RWPE2 (cell line): ENCODE measurements around the gene STX8.
"Not testable (repeated sequence)": the region's sequence is repeated elsewhere in the genome, so short reads cannot be mapped to it uniquely, and the experiment has no call there.

Experiments
- ATAC-seq: fragments of 200-7000 bp; cut with Tn5 transposase; 3 replicates; pipeline ENCODE4 v1.9.1; 2021; ENCODE audit warnings: low read depth
- DNase-seq: peaks from one replicate; pipeline ENCODE4 v3.0.0-alpha.2; 2020; ENCODE audit warnings: low spot score
- H3K27ac ChIP-seq: fragments of 450-650 bp; 2 replicates; pipeline ENCODE4 v1.5.1; 2017; ENCODE audit warnings: mild to moderate bottlenecking; ENCODE audit not compliant: poor library complexity, severe bottlenecking
- H3K27me3 ChIP-seq: fragments of 250-450 bp; sonication (Bioruptor Pico); 2 replicates; pipeline ENCODE4 v1.5.1; 2021; ENCODE audit warnings: mild to moderate bottlenecking, moderate library complexity; ENCODE audit not compliant: insufficient read depth, poor library complexity, severe bottlenecking
- H3K36me3 ChIP-seq: fragments of 250-450 bp; sonication (Bioruptor Pico); 2 replicates; pipeline ENCODE4 v1.5.1; 2020; ENCODE audit warnings: low read depth, mild to moderate bottlenecking, moderate library complexity
- H3K4me1 ChIP-seq: fragments of 250-450 bp; sonication (Bioruptor Pico); 2 replicates; pipeline ENCODE4 v1.5.1; 2021; ENCODE audit warnings: mild to moderate bottlenecking, moderate library complexity; ENCODE audit not compliant: insufficient read depth, poor library complexity, severe bottlenecking
- H3K4me3 ChIP-seq: fragments of 250-450 bp; sonication (Bioruptor Pico); 2 replicates; pipeline ENCODE4 v1.5.1; 2021; ENCODE audit warnings: mild to moderate bottlenecking, moderate library complexity; ENCODE audit not compliant: severe bottlenecking
- H3K9me3 ChIP-seq: fragments of 250-450 bp; sonication (Bioruptor Pico); 2 replicates; pipeline ENCODE4 v1.5.1; 2021; ENCODE audit warnings: mild to moderate bottlenecking, moderate library complexity; ENCODE audit not compliant: severe bottlenecking
- TF ChIP-seq, protein P1 (sequence below): fragments of 450-650 bp; IDR thresholded peaks from one replicate; pipeline ENCODE4 v1.5.1; 2017; ENCODE audit warnings: mild to moderate bottlenecking, moderate library complexity; ENCODE audit not compliant: poor library complexity, severe bottlenecking

Gene STX8

GRCh38 chr17:9383826-9384225 is 191.8 kb downstream of the STX8 start:
- Histone ChIP-seq H3K36me3 (no peaks in the 10 kb centered on the region), H3K9me3 (no peaks in the 10 kb centered on the region), H3K27me3 (no peaks in the 10 kb centered on the region), H3K4me1 (peaks cover 6% of the 10 kb centered on the region), H3K27ac (no peak overlapping the region), H3K4me3 (no peak overlapping the region)
- ATAC-seq = no peak
- DNase-seq = no peak
- TF ChIP-seq, protein P1, sequence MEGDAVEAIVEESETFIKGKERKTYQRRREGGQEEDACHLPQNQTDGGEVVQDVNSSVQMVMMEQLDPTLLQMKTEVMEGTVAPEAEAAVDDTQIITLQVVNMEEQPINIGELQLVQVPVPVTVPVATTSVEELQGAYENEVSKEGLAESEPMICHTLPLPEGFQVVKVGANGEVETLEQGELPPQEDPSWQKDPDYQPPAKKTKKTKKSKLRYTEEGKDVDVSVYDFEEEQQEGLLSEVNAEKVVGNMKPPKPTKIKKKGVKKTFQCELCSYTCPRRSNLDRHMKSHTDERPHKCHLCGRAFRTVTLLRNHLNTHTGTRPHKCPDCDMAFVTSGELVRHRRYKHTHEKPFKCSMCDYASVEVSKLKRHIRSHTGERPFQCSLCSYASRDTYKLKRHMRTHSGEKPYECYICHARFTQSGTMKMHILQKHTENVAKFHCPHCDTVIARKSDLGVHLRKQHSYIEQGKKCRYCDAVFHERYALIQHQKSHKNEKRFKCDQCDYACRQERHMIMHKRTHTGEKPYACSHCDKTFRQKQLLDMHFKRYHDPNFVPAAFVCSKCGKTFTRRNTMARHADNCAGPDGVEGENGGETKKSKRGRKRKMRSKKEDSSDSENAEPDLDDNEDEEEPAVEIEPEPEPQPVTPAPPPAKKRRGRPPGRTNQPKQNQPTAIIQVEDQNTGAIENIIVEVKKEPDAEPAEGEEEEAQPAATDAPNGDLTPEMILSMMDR = no peak

- Histone ChIP-seq H3K27me3 (no peaks in the 10 kb centered on the region), H3K9me3 (no peaks in the 10 kb centered on the region), H3K27ac (no peak overlapping the region), H3K4me1 (peaks cover 5% of the 10 kb centered on the region), H3K4me3 (no peak overlapping the region), H3K36me3 (no peaks in the 10 kb centered on the region)
- ATAC-seq = no peak
- TF ChIP-seq, protein P1 = no peak
- DNase-seq = no peak
Observed at GRCh38 chr17:9382626-9383025, 193.0 kb downstream of the STX8 start.

- Histone ChIP-seq H3K27me3 (no peaks in the 10 kb centered on the region), H3K4me1 (no peaks in the 10 kb centered on the region), H3K9me3 (no peaks in the 10 kb centered on the region), H3K27ac (no peak overlapping the region), H3K4me3 (no peak overlapping the region), H3K36me3 (no peaks in the 10 kb centered on the region)
- ATAC-seq (no peak), DNase-seq (no peak)
- TF ChIP-seq, protein P1 = no peak
Observed at GRCh38 chr17:9381068-9381467, 194.6 kb downstream of the STX8 start.

DNA sequence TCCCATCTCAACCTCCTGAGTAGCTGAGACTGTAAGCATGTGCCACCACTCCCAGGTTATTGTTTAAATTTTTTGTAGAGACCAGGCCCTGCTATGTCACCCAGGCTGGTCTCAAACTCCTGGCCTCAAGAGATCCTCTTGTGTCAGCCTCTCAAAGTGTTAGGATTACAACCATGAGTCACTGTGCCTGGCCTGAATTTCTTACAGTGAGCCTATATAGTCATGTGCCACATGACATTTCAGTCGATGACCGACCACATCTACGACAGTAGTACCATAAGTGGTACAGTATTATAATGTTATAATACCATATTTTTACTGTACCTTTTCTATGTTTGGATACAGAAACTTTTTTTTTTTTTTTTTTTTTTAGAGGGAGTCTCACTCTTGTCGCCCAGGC is 195.3 kb downstream of the STX8 start:
- ATAC-seq (no peak), DNase-seq (no peak)
- Histone ChIP-seq H3K27me3 (no peaks in the 10 kb centered on the region), H3K9me3 (no peaks in the 10 kb centered on the region), H3K36me3 (no peaks in the 10 kb centered on the region), H3K4me3 (no peak overlapping the region), H3K27ac (no peak overlapping the region), H3K4me1 (no peaks in the 10 kb centered on the region)
- TF ChIP-seq, protein P1 = no peak

DNA sequence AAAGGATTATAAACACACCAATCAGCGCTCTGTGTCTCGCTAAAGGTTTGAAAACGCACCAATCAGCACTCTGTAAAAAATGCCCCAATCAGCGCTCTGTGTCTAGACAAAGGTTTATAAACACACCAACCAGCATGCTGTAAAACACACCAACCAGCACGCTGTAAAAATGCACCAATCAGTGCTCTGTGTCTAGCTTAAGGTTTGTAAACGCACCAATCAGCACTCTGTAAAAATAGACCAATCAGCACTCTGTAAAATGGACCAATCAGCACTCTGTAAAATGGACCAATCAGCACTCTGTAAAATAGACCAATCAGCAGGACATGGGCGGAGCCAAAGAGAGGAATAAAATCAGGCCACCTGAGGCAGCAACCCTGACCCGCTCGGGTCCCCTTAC is 199.4 kb downstream of the STX8 start:
- H3K27ac ChIP-seq, H3K9me3 ChIP-seq, ATAC-seq, H3K4me1 ChIP-seq, H3K4me3 ChIP-seq, H3K27me3 ChIP-seq, H3K36me3 ChIP-seq, DNase-seq: not testable (repeated sequence)
